CD8-positive, alpha-beta memory T cell (primary cell): Measurements from ENCODE around the gene DOCK1. TPM values are rescaled to one million over a fixed set of nuclear protein-coding genes. Genes with fewer than 3 reads are reported as not detected.
A peak's percentile ranks its signal among the peaks of the same experiment; 100 is the strongest.

Source experiments
- CTCF ChIA-PET: fragments of 350-600 bp; sonication (Branson Sonifier 250); formaldehyde crosslinking; loops from one replicate; lab custom pipeline; 2021; ENCODE audit warnings: antibody characterized with exemption; lab: Charles Lee
- POLR2A ChIA-PET: fragments of 350-600 bp; sonication (Branson Sonifier 250); formaldehyde crosslinking; loops from one replicate; lab custom pipeline; 2021; ENCODE audit warnings: antibody characterized with exemption; lab: Charles Lee
- DNase-seq, 5 donors: peaks; one replicate each; pipeline versions ENCODE4 v3.0.0 to v3.0.0-alpha.2; 2020 to 2022; ENCODE audit warnings: mixed read lengths in 1 of 5
- H3K27ac ChIP-seq: one replicate; pipeline ENCODE4 v1.7.0; 2013; ENCODE audit warnings: low read depth, mild to moderate bottlenecking, low read length, moderate library complexity
- H3K27me3 ChIP-seq: 2 replicates; pipeline ENCODE4 v1.7.0; 2013; ENCODE audit warnings: low read length, mild to moderate bottlenecking; ENCODE audit not compliant: insufficient read depth, poor library complexity, severe bottlenecking
- H3K36me3 ChIP-seq: 2 replicates; pipeline ENCODE4 v1.7.0; 2013; ENCODE audit warnings: mild to moderate bottlenecking, low read length, moderate library complexity; ENCODE audit not compliant: insufficient read depth
- H3K4me1 ChIP-seq: 2 replicates; pipeline ENCODE4 v1.7.0; 2013; ENCODE audit warnings: mild to moderate bottlenecking, low read length, moderate library complexity; ENCODE audit not compliant: insufficient read depth
- H3K4me3 ChIP-seq: 2 replicates; pipeline ENCODE4 v1.7.0; 2013; ENCODE audit warnings: mild to moderate bottlenecking, low read length
- H3K9me3 ChIP-seq: 2 replicates; pipeline ENCODE4 v1.7.0; 2013; ENCODE audit warnings: mild to moderate bottlenecking, low read length
- H3K27ac Mint-ChIP-seq, 8 donors: one replicate each; pipeline ENCODE4 v1.8.0; 2020 to 2021; ENCODE audit warnings: mixed read lengths in 8 of 8, mild to moderate bottlenecking in 6 of 8, inconsistent platforms in 3 of 8, moderate library complexity in 3 of 8
- H3K27me3 Mint-ChIP-seq, 2 donors: one replicate each; pipeline ENCODE4 v1.8.0; 2020 to 2021; ENCODE audit warnings: mixed read lengths in 2 of 2, mild to moderate bottlenecking in 1 of 2, moderate library complexity in 1 of 2
- H3K36me3 Mint-ChIP-seq, 3 donors: one replicate each; pipeline ENCODE4 v1.8.0; 2020 to 2021; ENCODE audit warnings: mixed read lengths in 3 of 3, inconsistent platforms in 1 of 3, mild to moderate bottlenecking in 1 of 3
- H3K4me1 Mint-ChIP-seq, 3 donors: one replicate each; pipeline ENCODE4 v1.8.0; 2020 to 2021; ENCODE audit warnings: mixed read lengths in 3 of 3, inconsistent platforms in 1 of 3, mild to moderate bottlenecking in 1 of 3
- H3K4me3 Mint-ChIP-seq, 7 donors: one replicate each; pipeline ENCODE4 v1.8.0; 2020 to 2021; ENCODE audit warnings: mixed read lengths in 7 of 7, mild to moderate bottlenecking in 6 of 7, moderate library complexity in 4 of 7, inconsistent platforms in 2 of 7
- H3K9me3 Mint-ChIP-seq, 5 donors: one replicate each; pipeline ENCODE4 v1.8.0; 2020 to 2022; ENCODE audit warnings: mixed read lengths in 5 of 5, mild to moderate bottlenecking in 3 of 5, moderate library complexity in 2 of 5, inconsistent platforms in 1 of 5
- polyA plus RNA-seq: library from polyadenylated mRNA; unstranded; fragments of 300-500 nt; fragmentation: Illumina TruSeq; gene quantifications from one replicate; pipeline ENCODE4 v1.2.3, GENCODE V29; 2021
- total RNA-seq, 2 experiments: library from RNA; stranded (reverse); gene quantifications; one replicate each; pipeline ENCODE4 v1.2.3, GENCODE V29; 2021

The DOCK1 gene
- total and polyA plus RNA-seq, 3 experiments from 2014 or later = 0.16 to 0.18 TPM; not detected in 1

GRCh38 chr10:127067542-127068194 lies 162.4 kb downstream of the DOCK1 start:
- H3K4me1 Mint-ChIP-seq = no peaks in the 10 kb centered on the region
- H3K27ac Mint-ChIP-seq = no peak overlapping the region
- H3K27me3 Mint-ChIP-seq = peaks cover 0 to 2% of the 10 kb centered on the region in 2 donors
- DNase-seq = no peak
- Histone ChIP-seq H3K4me3 (no peak overlapping the region), H3K27me3 (no peaks in the 10 kb centered on the region), H3K27ac (no peak overlapping the region), H3K4me1 (no peaks in the 10 kb centered on the region), H3K36me3 (no peaks in the 10 kb centered on the region), H3K9me3 (no peaks in the 10 kb centered on the region)
- H3K36me3 Mint-ChIP-seq = no peaks in the 10 kb centered on the region
- no peak overlapping the region for H3K4me3 Mint-ChIP-seq
- CTCF ChIA-PET = no interaction called here
- POLR2A ChIA-PET = no interaction called here
- peaks cover 0 to 22% (median 2%) of the 10 kb centered on the region in 5 donors for H3K9me3 Mint-ChIP-seq

DNA sequence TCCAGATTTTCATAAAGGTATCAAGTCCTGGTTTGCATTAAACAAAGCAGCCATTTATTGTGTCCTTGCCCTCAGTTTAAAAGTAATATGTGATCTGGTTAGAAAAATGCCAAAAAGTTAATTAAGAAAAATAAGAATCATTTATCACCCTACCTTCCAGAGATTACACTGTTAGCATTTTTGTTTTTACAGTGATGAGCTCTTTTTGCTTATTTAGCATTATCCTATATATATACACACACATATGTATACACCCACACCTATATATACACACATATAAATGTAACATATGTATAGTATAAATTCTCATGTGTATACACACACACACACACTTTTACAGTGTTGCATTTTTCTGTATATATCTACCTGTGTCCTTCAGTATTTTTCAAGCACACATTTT lies 163.3 kb downstream of the DOCK1 start:
- Mint-ChIP-seq H3K27ac (peak overlapping the region in 1 of 8 donors; percentile 47), H3K9me3 (peaks cover 0 to 22% (median 2%) of the 10 kb centered on the region in 5 donors)
- CTCF ChIA-PET = no interaction called here

GRCh38 chr10:127069436-127069835 lies 164.2 kb downstream of the DOCK1 start:
- H3K27ac Mint-ChIP-seq = no peak overlapping the region
- H3K4me3 ChIP-seq = no peak overlapping the region
- no peaks in the 10 kb centered on the region for H3K9me3 ChIP-seq
- H3K4me1 ChIP-seq = no peaks in the 10 kb centered on the region
- H3K27me3 ChIP-seq = no peaks in the 10 kb centered on the region
- H3K4me1 Mint-ChIP-seq = no peaks in the 10 kb centered on the region
- peaks cover 0 to 28% (median 2%) of the 10 kb centered on the region in 5 donors for H3K9me3 Mint-ChIP-seq
- CTCF ChIA-PET = no interaction called here
- H3K27ac ChIP-seq = no peak overlapping the region
- no peaks in the 10 kb centered on the region for H3K36me3 ChIP-seq
- POLR2A ChIA-PET = no interaction called here
- no peak overlapping the region for H3K4me3 Mint-ChIP-seq
- no peaks in the 10 kb centered on the region for H3K36me3 Mint-ChIP-seq
- peaks cover 2% of the 10 kb centered on the region in 2 donors for H3K27me3 Mint-ChIP-seq
- DNase-seq = no peak

More for the DNA sequence above, 163.3 kb downstream of the DOCK1 start:
- POLR2A ChIA-PET = no interaction called here
- Mint-ChIP-seq H3K36me3 (no peaks in the 10 kb centered on the region), H3K27me3 (peaks cover 0 to 2% of the 10 kb centered on the region in 2 donors), H3K4me1 (no peaks in the 10 kb centered on the region), H3K4me3 (no peak overlapping the region)
- DNase-seq = no peak
- no peak overlapping the region for H3K4me3 ChIP-seq
- H3K9me3 ChIP-seq = no peaks in the 10 kb centered on the region
- H3K4me1 ChIP-seq = no peaks in the 10 kb centered on the region
- H3K27ac ChIP-seq = no peak overlapping the region
- H3K27me3 ChIP-seq = no peaks in the 10 kb centered on the region
- H3K36me3 ChIP-seq = no peaks in the 10 kb centered on the region

DNA sequence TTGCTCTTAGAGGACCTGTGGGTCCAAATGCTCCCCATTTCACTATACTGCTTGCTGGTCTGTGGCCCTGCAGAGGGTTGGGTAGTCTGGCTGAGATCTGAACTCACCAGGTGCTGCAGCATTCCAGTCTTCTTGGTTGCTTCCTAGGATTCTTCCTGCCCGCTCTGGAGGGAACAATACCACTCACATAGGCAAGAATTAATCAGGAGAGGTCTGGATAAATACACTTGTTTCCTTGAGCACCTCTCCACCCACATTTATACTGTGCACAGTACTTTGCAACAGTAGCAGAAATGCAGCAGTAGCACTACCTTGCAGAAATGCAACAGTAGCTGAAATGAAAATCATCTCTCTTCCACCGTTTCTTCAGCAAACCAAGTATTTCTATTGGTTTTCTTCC lies 165.9 kb downstream of the DOCK1 start:
- Histone ChIP-seq H3K4me3 (no peak overlapping the region), H3K27me3 (no peaks in the 10 kb centered on the region), H3K36me3 (no peaks in the 10 kb centered on the region), H3K27ac (no peak overlapping the region), H3K4me1 (no peaks in the 10 kb centered on the region), H3K9me3 (no peaks in the 10 kb centered on the region)
- DNase-seq = no peak
- peaks cover 0 to 2% of the 10 kb centered on the region in 2 donors for H3K27me3 Mint-ChIP-seq
- H3K9me3 Mint-ChIP-seq = peaks cover 0 to 27% (median 0%) of the 10 kb centered on the region in 5 donors
- ChIA-PET POLR2A (no interaction called here), CTCF (no interaction called here)
- no peak overlapping the region for H3K27ac Mint-ChIP-seq
- no peaks in the 10 kb centered on the region for H3K36me3 Mint-ChIP-seq
- H3K4me1 Mint-ChIP-seq = no peaks in the 10 kb centered on the region
- peak overlapping the region in 1 of 7 donors; percentile 27 for H3K4me3 Mint-ChIP-seq

DNA sequence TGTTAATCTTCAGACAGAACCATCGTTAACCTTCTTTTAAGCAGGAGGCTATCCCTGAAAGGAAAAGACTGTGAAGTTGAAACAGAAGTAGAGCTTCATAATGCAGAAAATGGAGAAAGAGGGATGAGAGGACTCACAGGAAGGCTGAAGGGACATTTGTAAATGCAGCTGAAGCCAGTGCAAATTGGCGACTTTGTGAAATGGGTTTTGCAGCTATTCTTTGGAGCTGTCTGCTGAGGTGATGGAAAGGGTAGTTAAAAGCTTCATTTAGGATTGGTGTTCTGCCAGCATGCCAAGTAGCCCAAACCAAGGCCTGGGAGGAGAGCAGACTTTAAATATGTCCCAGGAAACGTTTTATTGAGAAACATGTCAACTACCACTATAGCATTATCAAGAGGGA lies 168.4 kb downstream of the DOCK1 start:
- ChIA-PET POLR2A (no interaction called here), CTCF (no interaction called here)
- Mint-ChIP-seq H3K9me3 (peaks cover 0 to 17% (median 3%) of the 10 kb centered on the region in 5 donors), H3K27me3 (peaks cover 0 to 2% of the 10 kb centered on the region in 2 donors), H3K4me1 (no peaks in the 10 kb centered on the region), H3K4me3 (no peak overlapping the region), H3K36me3 (no peaks in the 10 kb centered on the region), H3K27ac (no peak overlapping the region)
- Histone ChIP-seq H3K27ac (no peak overlapping the region), H3K4me1 (no peaks in the 10 kb centered on the region), H3K27me3 (no peaks in the 10 kb centered on the region), H3K4me3 (no peak overlapping the region), H3K9me3 (no peaks in the 10 kb centered on the region), H3K36me3 (no peaks in the 10 kb centered on the region)
- no peak for DNase-seq

- H3K36me3 ChIP-seq = no peaks in the 10 kb centered on the region
- H3K4me1 ChIP-seq = no peaks in the 10 kb centered on the region
- ChIA-PET POLR2A (no interaction called here), CTCF (no interaction called here)
- Mint-ChIP-seq H3K36me3 (no peaks in the 10 kb centered on the region), H3K27ac (peak overlapping the region in 1 of 8 donors; percentile 29), H3K27me3 (no peaks in the 10 kb centered on the region), H3K4me3 (no peak overlapping the region), H3K9me3 (peaks cover 0 to 16% (median 7%) of the 10 kb centered on the region in 5 donors), H3K4me1 (no peaks in the 10 kb centered on the region)
- H3K9me3 ChIP-seq = no peaks in the 10 kb centered on the region
- H3K27me3 ChIP-seq = no peaks in the 10 kb centered on the region
- DNase-seq = no peak
- H3K4me3 ChIP-seq = no peak overlapping the region
- H3K27ac ChIP-seq = no peak overlapping the region
Observed at GRCh38 chr10:127079392-127079791, 174.2 kb downstream of the DOCK1 start.

- H3K27ac ChIP-seq = no peak overlapping the region
- H3K9me3 ChIP-seq = no peaks in the 10 kb centered on the region
- Mint-ChIP-seq H3K27ac (no peak overlapping the region), H3K27me3 (no peaks in the 10 kb centered on the region), H3K9me3 (peaks cover 0 to 16% (median 7%) of the 10 kb centered on the region in 5 donors), H3K36me3 (no peaks in the 10 kb centered on the region), H3K4me3 (no peak overlapping the region), H3K4me1 (no peaks in the 10 kb centered on the region)
- CTCF ChIA-PET = no interaction called here
- H3K4me3 ChIP-seq = no peak overlapping the region
- no peaks in the 10 kb centered on the region for H3K4me1 ChIP-seq
- POLR2A ChIA-PET = no interaction called here
- DNase-seq = no peak
- H3K36me3 ChIP-seq = no peaks in the 10 kb centered on the region
- no peaks in the 10 kb centered on the region for H3K27me3 ChIP-seq
Observed at GRCh38 chr10:127080317-127080716, 175.1 kb downstream of the DOCK1 start.

DNA sequence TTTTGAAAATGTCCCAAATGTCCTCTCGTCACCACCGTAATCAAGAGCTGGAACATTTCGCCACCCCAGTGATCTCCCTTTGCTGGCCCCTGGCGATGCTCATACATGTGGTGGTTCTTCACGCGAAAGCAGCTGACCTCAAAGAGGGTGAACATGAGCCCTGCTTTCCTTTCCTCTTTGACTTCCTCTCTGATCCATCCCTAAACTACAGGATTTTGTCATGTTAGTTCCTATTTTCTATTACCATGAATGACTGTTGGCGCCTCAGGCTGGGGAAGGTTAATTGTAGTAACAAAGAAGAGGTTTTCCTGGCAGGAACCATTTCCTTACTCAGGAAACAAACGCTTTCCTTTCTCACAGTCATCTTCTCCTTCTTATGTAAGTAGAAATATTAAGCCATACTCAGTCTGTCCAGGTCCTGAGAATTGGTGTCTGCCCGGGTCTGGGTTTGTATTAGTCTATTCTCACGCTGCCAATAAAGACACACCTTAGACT lies 176.7 kb downstream of the DOCK1 start:
- Histone ChIP-seq H3K9me3 (no peaks in the 10 kb centered on the region), H3K27me3 (no peaks in the 10 kb centered on the region), H3K4me3 (no peak overlapping the region), H3K36me3 (no peaks in the 10 kb centered on the region), H3K4me1 (no peaks in the 10 kb centered on the region), H3K27ac (no peak overlapping the region)
- ChIA-PET CTCF (no interaction called here), POLR2A (no interaction called here)
- Mint-ChIP-seq H3K27me3 (no peaks in the 10 kb centered on the region), H3K27ac (no peak overlapping the region), H3K4me1 (no peaks in the 10 kb centered on the region), H3K36me3 (no peaks in the 10 kb centered on the region), H3K9me3 (peaks cover 0 to 16% (median 5%) of the 10 kb centered on the region in 5 donors), H3K4me3 (no peak overlapping the region)
- no peak for DNase-seq
